PC-9 (cell line): ENCODE measurements around the gene FOXP3. TPM values are rescaled to one million over a fixed set of nuclear protein-coding genes. Genes with fewer than 3 reads are reported as not detected.

ENCODE experiments used
- BruUV-seq: library from RNA; stranded (reverse); fragments of 400-500 nt; replicated peaks from 2 replicates; lab custom pipeline; 2021; lab: Mats Ljungman, UMichigan
- CTCF ChIA-PET: fragments of 300-600 bp; sonication (Branson Sonifier 250); formaldehyde crosslinking; loops from one replicate; lab custom pipeline; 2022; ENCODE audit warnings: antibody characterized with exemption; lab: Charles Lee
- POLR2A ChIA-PET: fragments of 300-600 bp; sonication (Branson Sonifier 250); formaldehyde crosslinking; loops from one replicate; lab custom pipeline; 2022; ENCODE audit warnings: antibody characterized with exemption; ENCODE audit not compliant: unreplicated experiment; lab: Charles Lee
- DNase-seq, 2 experiments: peaks; one replicate each; pipeline versions ENCODE4 v3.0.0 to v3.0.0-alpha.2; 2015 to 2022; ENCODE audit warnings: mixed read lengths in 1 of 2
- H2AFZ ChIP-seq: fragments of 200-600 bp; sonication (generic); 2 replicates; pipeline ENCODE4 v1.8.1; 2017; ENCODE audit warnings: antibody characterized with exemption
- H3F3A ChIP-seq: fragments of 200-600 bp; sonication (generic); 2 replicates; pipeline ENCODE4 v1.8.1; 2017; ENCODE audit warnings: antibody characterized with exemption, mild to moderate bottlenecking, low read depth; ENCODE audit not compliant: insufficient read depth
- H3K27ac ChIP-seq: fragments of 200-600 bp; sonication (generic); 2 replicates; pipeline ENCODE4 v1.6.1; 2016; ENCODE audit warnings: mixed run types
- H3K27me3 ChIP-seq: fragments of 200-600 bp; sonication (generic); 2 replicates; pipeline ENCODE4 v1.6.1; 2016; ENCODE audit warnings: low read depth, mixed run types; ENCODE audit not compliant: insufficient read depth
- H3K36me3 ChIP-seq: fragments of 200-600 bp; sonication (generic); 2 replicates; pipeline ENCODE4 v1.6.1; 2016; ENCODE audit warnings: low read depth, mixed run types
- H3K4me1 ChIP-seq: fragments of 200-600 bp; sonication (generic); replicated peaks from 2 replicates; pipeline ENCODE4 v1.6.1; 2016; ENCODE audit warnings: mixed run types; ENCODE audit not compliant: insufficient read depth
- H3K4me2 ChIP-seq: fragments of 200-600 bp; sonication (generic); 2 replicates; pipeline ENCODE4 v1.6.1; 2017; ENCODE audit warnings: mixed run types
- H3K4me3 ChIP-seq: fragments of 200-600 bp; sonication (generic); 2 replicates; pipeline ENCODE4 v1.6.1; 2016; ENCODE audit warnings: mixed run types
- H3K79me2 ChIP-seq: fragments of 200-600 bp; sonication (generic); 2 replicates; pipeline ENCODE4 v1.6.1; 2017; ENCODE audit warnings: low read depth, mixed run types
- H3K9me2 ChIP-seq: fragments of 200-600 bp; sonication (generic); 2 replicates; pipeline ENCODE4 v1.8.1; 2017; ENCODE audit warnings: mild to moderate bottlenecking; ENCODE audit not compliant: insufficient read depth
- H3K9me3 ChIP-seq: fragments of 200-600 bp; sonication (generic); 2 replicates; pipeline ENCODE4 v1.8.1; 2016; ENCODE audit warnings: low read depth; ENCODE audit not compliant: insufficient read depth
- H4K20me1 ChIP-seq: fragments of 200-600 bp; sonication (generic); 2 replicates; pipeline ENCODE4 v1.8.1; 2017; ENCODE audit not compliant: insufficient read depth
- EZH2 ChIP-seq: fragments of 200-600 bp; sonication (generic); IDR thresholded peaks from 2 replicates; pipeline ENCODE4 v1.8.0; 2017; ENCODE audit warnings: antibody characterized with exemption, low read depth
- intact Hi-C: fragments of 100-400 bp; cut with micrococcal nuclease; formaldehyde crosslinking; loops from one replicate; pipeline ENCODE4 v1.10.0; 2022; ENCODE audit not compliant: unreplicated experiment
- total RNA-seq: library from RNA; stranded (reverse); gene quantifications from 2 replicates; pipeline ENCODE4 v1.2.3, GENCODE V29; 2021
- TF ChIP-seq, protein P1 (sequence below): fragments of 200-600 bp; sonication (generic); conservative IDR thresholded peaks from 2 replicates; pipeline ENCODE4 v1.6.1; 2017; ENCODE audit warnings: mixed run types, antibody characterized with exemption, mild to moderate bottlenecking, moderate library complexity

The FOXP3 gene
- total RNA-seq, 1 experiment from 2014 or later, result not detected

DNA sequence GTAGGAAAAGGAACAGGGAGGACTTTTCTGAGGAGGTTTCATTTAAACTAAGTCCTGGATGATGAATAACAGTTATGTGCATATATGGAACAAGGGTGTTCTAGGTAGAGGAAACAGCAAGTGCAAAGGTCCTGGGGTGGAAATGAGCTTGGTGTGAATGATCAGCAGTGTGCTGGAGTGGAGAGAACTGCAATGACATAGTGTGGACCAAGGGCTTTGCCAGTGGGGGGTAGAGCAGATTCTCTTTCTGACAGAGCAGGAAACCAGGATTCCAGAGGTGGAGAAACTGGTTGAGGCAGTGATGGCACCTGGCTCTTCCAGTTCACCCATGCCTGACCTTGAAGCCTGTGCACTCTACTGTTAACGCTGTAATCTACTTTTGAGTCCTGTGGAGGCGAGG lies 6.8 kb upstream of the FOXP3 start:
- H2AFZ ChIP-seq, result no peak overlapping the region
- POLR2A ChIA-PET, result no interaction called here
- no peaks in the 10 kb centered on the region for H3F3A ChIP-seq
- intact Hi-C loops, result no loop called here
- no peaks in the 10 kb centered on the region for H3K27me3 ChIP-seq
- no peak for TF ChIP-seq EZH2
- TF ChIP-seq, protein P1, sequence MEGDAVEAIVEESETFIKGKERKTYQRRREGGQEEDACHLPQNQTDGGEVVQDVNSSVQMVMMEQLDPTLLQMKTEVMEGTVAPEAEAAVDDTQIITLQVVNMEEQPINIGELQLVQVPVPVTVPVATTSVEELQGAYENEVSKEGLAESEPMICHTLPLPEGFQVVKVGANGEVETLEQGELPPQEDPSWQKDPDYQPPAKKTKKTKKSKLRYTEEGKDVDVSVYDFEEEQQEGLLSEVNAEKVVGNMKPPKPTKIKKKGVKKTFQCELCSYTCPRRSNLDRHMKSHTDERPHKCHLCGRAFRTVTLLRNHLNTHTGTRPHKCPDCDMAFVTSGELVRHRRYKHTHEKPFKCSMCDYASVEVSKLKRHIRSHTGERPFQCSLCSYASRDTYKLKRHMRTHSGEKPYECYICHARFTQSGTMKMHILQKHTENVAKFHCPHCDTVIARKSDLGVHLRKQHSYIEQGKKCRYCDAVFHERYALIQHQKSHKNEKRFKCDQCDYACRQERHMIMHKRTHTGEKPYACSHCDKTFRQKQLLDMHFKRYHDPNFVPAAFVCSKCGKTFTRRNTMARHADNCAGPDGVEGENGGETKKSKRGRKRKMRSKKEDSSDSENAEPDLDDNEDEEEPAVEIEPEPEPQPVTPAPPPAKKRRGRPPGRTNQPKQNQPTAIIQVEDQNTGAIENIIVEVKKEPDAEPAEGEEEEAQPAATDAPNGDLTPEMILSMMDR, result no peak
- no peaks in the 10 kb centered on the region for H3K36me3 ChIP-seq
- no peaks in the 10 kb centered on the region for H3K9me3 ChIP-seq
- no peak overlapping the region for H3K27ac ChIP-seq
- no peaks in the 10 kb centered on the region for H3K9me2 ChIP-seq
- H3K4me1 ChIP-seq, result peaks cover 6% of the 10 kb centered on the region; the same call in 1 of the 2 replicates
- H4K20me1 ChIP-seq, result no peaks in the 10 kb centered on the region
- H3K4me3 ChIP-seq, result no peak overlapping the region; the same call in 1 of the 2 replicates
- CTCF ChIA-PET, result no interaction called here
- BruUV-seq, result TSS peak; percentile 28
- no peaks in the 10 kb centered on the region for H3K79me2 ChIP-seq
- H3K4me2 ChIP-seq, result peak overlapping the region; percentile 57
- peak in 1 of 2 experiments; percentile 2 for DNase-seq

DNA sequence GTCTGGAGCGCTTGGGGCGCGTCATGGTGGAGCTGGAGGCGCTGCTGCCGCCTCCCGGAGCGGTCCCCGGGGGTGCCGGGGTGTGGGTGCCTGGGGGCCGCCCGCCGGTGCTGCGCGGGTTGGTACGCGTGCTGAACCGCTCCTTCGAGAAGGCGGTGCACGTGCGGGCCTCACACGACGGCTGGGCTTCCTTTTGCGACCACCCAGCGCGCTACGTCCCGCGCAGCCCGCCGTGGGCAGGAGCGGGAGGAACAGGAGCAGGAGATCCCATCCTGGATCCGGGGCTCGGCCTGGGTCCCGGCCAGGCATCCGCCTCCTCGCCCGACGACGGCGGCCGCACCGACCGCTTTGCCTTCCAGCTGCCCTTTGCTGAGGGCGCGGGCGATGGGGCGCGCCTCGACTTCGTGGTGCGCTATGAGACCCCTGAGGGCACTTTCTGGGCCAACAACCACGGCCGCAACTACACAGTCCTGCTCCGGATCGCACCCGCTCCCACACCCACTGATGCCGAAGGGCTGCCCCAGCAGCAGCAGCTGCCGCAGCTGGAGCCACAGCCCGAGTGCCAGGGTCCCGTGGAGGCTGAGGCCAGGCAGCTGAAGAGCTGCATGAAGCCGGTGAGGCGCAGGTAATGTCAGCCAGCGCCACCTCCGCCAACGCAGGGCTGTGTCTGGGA lies 5.9 kb upstream of the FOXP3 start:
- Histone ChIP-seq H3K4me1 (peaks cover 6% of the 10 kb centered on the region; the same call in 1 of the 2 replicates), H3K79me2 (no peaks in the 10 kb centered on the region), H3K27me3 (no peaks in the 10 kb centered on the region), H3K9me3 (no peaks in the 10 kb centered on the region), H2AFZ (peak overlapping the region; percentile 67; the same call in 1 of the 2 replicates), H3K4me2 (peak overlapping the region; percentile 57), H3F3A (no peaks in the 10 kb centered on the region), H4K20me1 (no peaks in the 10 kb centered on the region), H3K36me3 (no peaks in the 10 kb centered on the region), H3K27ac (peak overlapping the region; percentile 37; the same call in 1 of the 2 replicates), H3K9me2 (no peaks in the 10 kb centered on the region), H3K4me3 (peak overlapping the region; percentile 58; the same call in 1 of the 2 replicates)
- no TSS peak for BruUV-seq
- POLR2A ChIA-PET, result no interaction called here
- CTCF ChIA-PET, result no interaction called here
- DNase-seq, result no peak
- intact Hi-C loops, result no loop called here
- TF ChIP-seq, protein P1, result no peak
- TF ChIP-seq EZH2, result no peak

DNA sequence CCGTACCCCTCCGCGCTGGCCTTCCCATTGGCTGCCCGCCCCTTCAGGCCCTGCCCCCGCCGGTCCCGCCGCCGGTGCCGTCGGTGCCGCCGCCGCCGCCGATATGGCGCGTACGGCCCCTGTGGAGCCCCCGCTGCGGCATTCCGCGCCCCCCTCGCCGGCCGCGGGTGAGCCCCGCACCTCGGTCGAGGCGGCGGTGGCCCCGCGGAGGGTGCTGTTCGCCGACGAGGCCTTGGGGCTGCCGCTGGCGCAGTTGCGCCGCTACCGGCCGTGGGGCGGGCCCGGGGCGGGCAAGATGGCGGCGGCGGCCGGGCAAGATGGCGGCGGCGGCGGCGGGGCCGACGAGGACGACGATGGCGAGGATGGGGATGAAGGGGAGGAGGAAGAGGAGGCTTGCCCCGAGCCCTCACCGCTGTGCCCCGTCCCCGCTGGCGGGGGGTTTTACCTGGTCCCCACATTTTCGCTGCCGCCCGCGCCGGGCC lies 5.3 kb upstream of the FOXP3 start, which contains the start of gene PPP1R3F:
Gene PPP1R3F, plus strand, starts transcription at position 27 of the 482 bp plus-strand sequence. Its CDS starts 77 bp downstream, at position 104.
- Histone ChIP-seq H3K36me3 (no peaks in the 10 kb centered on the region), H3K27me3 (no peaks in the 10 kb centered on the region), H3K4me1 (peaks cover 6% of the 10 kb centered on the region; the same call in 1 of the 2 replicates), H4K20me1 (no peaks in the 10 kb centered on the region), H2AFZ (peak within 1 kb of the TSS; percentile 67), H3F3A (no peaks in the 10 kb centered on the region), H3K4me3 (peak within 1 kb of the TSS; percentile 58), H3K4me2 (peak within 1 kb of the TSS; percentile 63), H3K9me3 (no peaks in the 10 kb centered on the region), H3K27ac (peak within 1 kb of the TSS; percentile 37; the same call in 1 of the 2 replicates), H3K9me2 (no peaks in the 10 kb centered on the region), H3K79me2 (no peaks in the 10 kb centered on the region)
- ChIA-PET CTCF (no interaction called here), POLR2A (interaction anchor here (1.3 kb wide), 1 partner anchor 79 kb away, joined by 14 read pairs; no protein-coding TSS in a partner anchor)
- DNase-seq, result no peak
- intact Hi-C loops, result loop anchor here (2.0 kb wide), 1 partner anchor 79 kb away; no protein-coding TSS in a partner anchor
- no peak for TF ChIP-seq EZH2
- TF ChIP-seq, protein P1, result no peak
- no TSS peak for BruUV-seq
